ENCODE measurements around the gene ZNF780A.

The ZNF780A gene

GRCh38 chr19:40055832-40056504 lies 34.8 kb downstream of the ZNF780A start, which contains the start of gene ZNF780B:
Gene ZNF780B (minus strand): TSS chr19:40056231. CDS start chr19:40050332, 5,899 bp downstream.
- Histone ChIP-seq H3K27ac (replicated peaks) (peak within 1 kb of the TSS; percentile 72), H3K4me3 (replicated peaks; ENCODE audit: insufficient read depth, low read length) (peak within 1 kb of the TSS; percentile 97), H3K27me3 (ENCODE audit: insufficient read depth, poor library complexity, severe bottlenecking) (no peaks in the 10 kb centered on the region)
- TF ChIP-seq, protein P1, sequence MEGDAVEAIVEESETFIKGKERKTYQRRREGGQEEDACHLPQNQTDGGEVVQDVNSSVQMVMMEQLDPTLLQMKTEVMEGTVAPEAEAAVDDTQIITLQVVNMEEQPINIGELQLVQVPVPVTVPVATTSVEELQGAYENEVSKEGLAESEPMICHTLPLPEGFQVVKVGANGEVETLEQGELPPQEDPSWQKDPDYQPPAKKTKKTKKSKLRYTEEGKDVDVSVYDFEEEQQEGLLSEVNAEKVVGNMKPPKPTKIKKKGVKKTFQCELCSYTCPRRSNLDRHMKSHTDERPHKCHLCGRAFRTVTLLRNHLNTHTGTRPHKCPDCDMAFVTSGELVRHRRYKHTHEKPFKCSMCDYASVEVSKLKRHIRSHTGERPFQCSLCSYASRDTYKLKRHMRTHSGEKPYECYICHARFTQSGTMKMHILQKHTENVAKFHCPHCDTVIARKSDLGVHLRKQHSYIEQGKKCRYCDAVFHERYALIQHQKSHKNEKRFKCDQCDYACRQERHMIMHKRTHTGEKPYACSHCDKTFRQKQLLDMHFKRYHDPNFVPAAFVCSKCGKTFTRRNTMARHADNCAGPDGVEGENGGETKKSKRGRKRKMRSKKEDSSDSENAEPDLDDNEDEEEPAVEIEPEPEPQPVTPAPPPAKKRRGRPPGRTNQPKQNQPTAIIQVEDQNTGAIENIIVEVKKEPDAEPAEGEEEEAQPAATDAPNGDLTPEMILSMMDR (IDR thresholded peaks at IDR 0.05; ENCODE audit: insufficient read depth, low read length): no peak
- TF ChIP-seq REST (IDR thresholded peaks at IDR 0.05; ENCODE audit: insufficient replicate concordance, low read depth): no peak
- TF ChIP-seq SPI1 (IDR thresholded peaks at IDR 0.05; ENCODE audit: borderline replicate concordance, low read depth): peak; percentile 69
- TF ChIP-seq POLR2AphosphoS5 (IDR thresholded peaks at IDR 0.05; ENCODE audit: low read depth): no peak; the same call in 1 of the 2 replicates
- peak; percentile 91 for TF ChIP-seq GABPA (IDR thresholded peaks at IDR 0.05; ENCODE audit: low read depth)
- peak; percentile 68 to 85 for DNase-seq (ENCODE audit: low read depth in 1 of 2, low spot score in 1 of 2)

DNA sequence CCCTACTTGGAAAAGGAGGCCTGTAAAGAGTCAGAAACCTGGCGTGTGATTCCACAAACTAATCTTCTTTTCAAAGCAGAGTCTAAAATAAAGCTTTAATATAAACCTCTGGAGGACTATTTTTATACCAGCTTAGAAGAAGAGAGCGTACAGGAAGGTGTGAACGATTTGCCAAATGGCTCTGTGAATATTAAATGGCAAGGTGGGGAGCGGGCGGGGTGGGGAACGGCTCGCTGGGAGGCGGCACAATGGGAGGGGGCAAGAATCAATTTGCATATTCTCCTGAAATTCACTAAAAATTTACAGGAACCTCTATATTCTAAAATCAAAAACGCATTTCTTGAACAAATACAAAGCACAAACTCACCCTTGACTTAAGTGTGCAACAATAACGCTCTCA lies 35.7 kb downstream of the ZNF780A start:
- H3K27ac ChIP-seq (replicated peaks): peak overlapping the region; percentile 72
- H3K27me3 ChIP-seq (ENCODE audit: insufficient read depth, poor library complexity, severe bottlenecking): no peaks in the 10 kb centered on the region
- no peak for TF ChIP-seq POLR2AphosphoS5 (IDR thresholded peaks at IDR 0.05; ENCODE audit: low read depth)
- TF ChIP-seq REST (IDR thresholded peaks at IDR 0.05; ENCODE audit: insufficient replicate concordance, low read depth): no peak
- TF ChIP-seq, protein P1 (IDR thresholded peaks at IDR 0.05; ENCODE audit: insufficient read depth, low read length): no peak
- TF ChIP-seq GABPA (IDR thresholded peaks at IDR 0.05; ENCODE audit: low read depth): no peak
- TF ChIP-seq SPI1 (IDR thresholded peaks at IDR 0.05; ENCODE audit: borderline replicate concordance, low read depth): no peak
- DNase-seq (ENCODE audit: low read depth in 1 of 2, low spot score in 1 of 2): no peak
- H3K4me3 ChIP-seq (replicated peaks; ENCODE audit: insufficient read depth, low read length): peak overlapping the region; percentile 97

DNA sequence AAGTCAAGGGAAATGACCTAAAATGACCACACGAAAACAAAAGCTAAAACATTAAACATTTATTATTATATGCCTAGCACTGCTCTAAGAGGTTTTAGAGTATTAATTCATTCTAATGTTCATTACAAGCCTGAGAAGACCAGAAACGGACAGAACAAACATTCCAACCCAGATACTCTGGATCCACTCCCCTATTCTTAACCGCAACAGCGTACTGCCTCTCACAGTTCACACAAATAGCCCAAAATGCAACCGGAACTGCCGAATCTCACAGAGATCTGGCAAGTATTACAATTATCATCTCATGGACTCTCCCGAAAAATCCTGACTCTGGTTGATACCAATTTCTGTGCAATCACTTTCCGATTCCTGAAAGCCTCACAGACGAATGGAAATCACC lies 36.1 kb downstream of the ZNF780A start:
- no peak overlapping the region for H3K27ac ChIP-seq (replicated peaks)
- no peak for DNase-seq (ENCODE audit: low read depth in 1 of 2, low spot score in 1 of 2)
- peak overlapping the region; percentile 97; the same call in 1 of the 2 replicates for H3K4me3 ChIP-seq (replicated peaks; ENCODE audit: insufficient read depth, low read length)
- H3K27me3 ChIP-seq (ENCODE audit: insufficient read depth, poor library complexity, severe bottlenecking): no peaks in the 10 kb centered on the region
- TF ChIP-seq, protein P1 (IDR thresholded peaks at IDR 0.05; ENCODE audit: insufficient read depth, low read length): no peak
- TF ChIP-seq POLR2AphosphoS5 (IDR thresholded peaks at IDR 0.05; ENCODE audit: low read depth): no peak
- no peak for TF ChIP-seq SPI1 (IDR thresholded peaks at IDR 0.05; ENCODE audit: borderline replicate concordance, low read depth)
- TF ChIP-seq REST (IDR thresholded peaks at IDR 0.05; ENCODE audit: insufficient replicate concordance, low read depth): no peak
- TF ChIP-seq GABPA (IDR thresholded peaks at IDR 0.05; ENCODE audit: low read depth): no peak
